Trophoblast cell (in vitro differentiated cells and primary cell): Measurements from ENCODE around the gene RHEBL1.
A peak's percentile ranks its signal among the peaks of the same experiment; 100 is the strongest.

ENCODE experiments used
- DNase-seq, 2 donors: peaks; one replicate each; pipeline ENCODE4 v3.0.0-alpha.2; 2016
- H2AFZ ChIP-seq: 2 replicates; pipeline ENCODE4 v1.6.1; 2013; ENCODE audit warnings: low read length, moderate library complexity, mild to moderate bottlenecking; ENCODE audit not compliant: insufficient read depth, poor library complexity
- H2AK5ac ChIP-seq: 2 replicates; pipeline ENCODE4 v1.6.1; 2013; ENCODE audit warnings: mild to moderate bottlenecking, low read length
- H2BK120ac ChIP-seq: 2 replicates; pipeline ENCODE4 v1.6.1; 2013; ENCODE audit warnings: low read length, mild to moderate bottlenecking, moderate library complexity; ENCODE audit not compliant: insufficient read depth, poor library complexity
- H2BK12ac ChIP-seq: 2 replicates; pipeline ENCODE4 v1.6.1; 2013; ENCODE audit warnings: mild to moderate bottlenecking, low read length, moderate library complexity
- H2BK5ac ChIP-seq: 2 replicates; pipeline ENCODE4 v1.6.1; 2013; ENCODE audit warnings: low read length, low read depth, moderate library complexity, mild to moderate bottlenecking; ENCODE audit not compliant: poor library complexity
- H3K14ac ChIP-seq: 2 replicates; pipeline ENCODE4 v1.6.1; 2013; ENCODE audit warnings: mild to moderate bottlenecking, low read length
- H3K18ac ChIP-seq: 2 replicates; pipeline ENCODE4 v1.6.1; 2013; ENCODE audit warnings: mild to moderate bottlenecking, low read length
- H3K23ac ChIP-seq: 2 replicates; pipeline ENCODE4 v1.6.1; 2013; ENCODE audit warnings: low read length
- H3K27ac ChIP-seq: 2 replicates; pipeline ENCODE4 v1.5.1; 2013; ENCODE audit warnings: low read depth, mild to moderate bottlenecking, inconsistent platforms, low read length, moderate library complexity
- H3K27me3 ChIP-seq: 2 replicates; pipeline ENCODE4 v1.6.1; 2013; ENCODE audit warnings: inconsistent platforms, mild to moderate bottlenecking, low read length, moderate library complexity; ENCODE audit not compliant: insufficient read depth
- H3K36me3 ChIP-seq, 2 experiments: 1 replicate in 1 of 2; 2 replicates in 1 of 2; pipeline ENCODE4 v1.6.1; 2013; ENCODE audit warnings: low read length in 2 of 2, mild to moderate bottlenecking in 2 of 2, moderate library complexity in 1 of 2; ENCODE audit not compliant: insufficient read depth in 2 of 2, control insufficient read depth in 1 of 2
- H3K4ac ChIP-seq: 2 replicates; pipeline ENCODE4 v1.6.1; 2013; ENCODE audit warnings: low read depth, mild to moderate bottlenecking, low read length, moderate library complexity
- H3K4me1 ChIP-seq, 2 experiments: 1 replicate in 1 of 2; 2 replicates in 1 of 2; pipeline ENCODE4 v1.6.1; 2013; ENCODE audit warnings: low read length in 2 of 2, mild to moderate bottlenecking in 2 of 2, moderate library complexity in 1 of 2; ENCODE audit not compliant: insufficient read depth in 2 of 2, control insufficient read depth in 1 of 2
- H3K4me2 ChIP-seq: 2 replicates; pipeline ENCODE4 v1.6.1; 2013; ENCODE audit warnings: inconsistent platforms, mild to moderate bottlenecking, low read length, moderate library complexity
- H3K4me3 ChIP-seq: 2 replicates; pipeline ENCODE4 v1.5.1; 2013; ENCODE audit warnings: mild to moderate bottlenecking, low read depth, low read length, inconsistent platforms
- H3K79me1 ChIP-seq: one replicate; pipeline ENCODE4 v1.6.1; 2013; ENCODE audit warnings: low read length
- H3K79me2 ChIP-seq: 2 replicates; pipeline ENCODE4 v1.6.1; 2013; ENCODE audit warnings: low read length, mild to moderate bottlenecking; ENCODE audit not compliant: control insufficient read depth, insufficient read depth, poor library complexity
- H3K9ac ChIP-seq: 2 replicates; pipeline ENCODE4 v1.6.1; 2013; ENCODE audit warnings: mild to moderate bottlenecking, low read length
- H3K9me3 ChIP-seq: 2 replicates; pipeline ENCODE4 v1.6.1; 2013; ENCODE audit warnings: low read depth, mild to moderate bottlenecking, control low read depth, inconsistent platforms, low read length; ENCODE audit not compliant: insufficient read depth
- H4K12ac ChIP-seq: 2 replicates; pipeline ENCODE4 v1.6.1; 2013; ENCODE audit warnings: low read depth, mild to moderate bottlenecking, low read length, moderate library complexity
- H4K8ac ChIP-seq: 2 replicates; pipeline ENCODE4 v1.6.1; 2013; ENCODE audit warnings: low read depth, mild to moderate bottlenecking, low read length, moderate library complexity
- H4K91ac ChIP-seq: one replicate; pipeline ENCODE4 v1.6.1; 2013; ENCODE audit warnings: low read depth, mild to moderate bottlenecking, low read length, moderate library complexity
- WGBS: extraction: QIAGEN DNeasy Blood & Tissue Kit; methylation state at CpG from one replicate; pipeline ENCODE4 v1.1.7; 2013; ENCODE audit warnings: missing lambda C conversion rate; ENCODE audit not compliant: insufficient read length, insufficient coverage; ENCODE audit errors: extremely low coverage; 5-methylcytosine and 5-hydroxymethylcytosine counted together

RHEBL1 gene

GRCh38 chr12:49026101-49026500 lies 43.7 kb downstream of the RHEBL1 start:
- peak overlapping the region; percentile 38 for H4K12ac ChIP-seq
- H3K4me1 ChIP-seq, result no peaks in the 10 kb centered on the region
- no peak overlapping the region for H3K4me3 ChIP-seq
- no CpG with 5 or more reads among the region's 21 CpGs for WGBS
- no peak overlapping the region for H2BK5ac ChIP-seq
- H3K9me3 ChIP-seq, result no peaks in the 10 kb centered on the region
- H3K36me3 ChIP-seq, result peaks cover 77 to 89% of the 10 kb centered on the region in 2 experiments
- no peak overlapping the region for H2AK5ac ChIP-seq
- H3K18ac ChIP-seq, result no peak overlapping the region
- H2AFZ ChIP-seq, result no peak overlapping the region
- H3K4ac ChIP-seq, result no peak overlapping the region
- no peak overlapping the region for H3K9ac ChIP-seq
- no peak overlapping the region for H3K4me2 ChIP-seq
- H3K79me1 ChIP-seq, result no peaks in the 10 kb centered on the region
- H3K79me2 ChIP-seq, result no peaks in the 10 kb centered on the region
- no peak overlapping the region for H3K27ac ChIP-seq
- H3K23ac ChIP-seq, result no peak overlapping the region
- no peak for DNase-seq
- H4K91ac ChIP-seq, result no peak overlapping the region
- no peak overlapping the region for H4K8ac ChIP-seq
- H2BK12ac ChIP-seq, result no peak overlapping the region
- H3K27me3 ChIP-seq, result no peaks in the 10 kb centered on the region
- no peak overlapping the region for H2BK120ac ChIP-seq
- no peak overlapping the region for H3K14ac ChIP-seq

- Histone ChIP-seq H2AFZ (no peak overlapping the region), H4K91ac (no peak overlapping the region), H3K4ac (no peak overlapping the region), H2BK120ac (no peak overlapping the region), H2BK5ac (no peak overlapping the region), H3K36me3 (peaks cover 71 to 88% of the 10 kb centered on the region in 2 experiments), H3K14ac (no peak overlapping the region), H3K9ac (no peak overlapping the region), H3K4me3 (no peak overlapping the region), H4K12ac (no peak overlapping the region), H2AK5ac (no peak overlapping the region), H3K4me1 (no peaks in the 10 kb centered on the region), H4K8ac (no peak overlapping the region), H3K18ac (no peak overlapping the region), H3K27me3 (no peaks in the 10 kb centered on the region), H2BK12ac (no peak overlapping the region), H3K4me2 (no peak overlapping the region), H3K23ac (no peak overlapping the region), H3K9me3 (no peaks in the 10 kb centered on the region), H3K27ac (no peak overlapping the region), H3K79me2 (no peaks in the 10 kb centered on the region), H3K79me1 (no peaks in the 10 kb centered on the region)
- no peak for DNase-seq
- no CpG with 5 or more reads among the region's 4 CpGs for WGBS
These were observed 44.3 kb downstream of the RHEBL1 start for GRCh38 chr12:49025463-49025862.

GRCh38 chr12:49024543-49024942 lies 45.2 kb downstream of the RHEBL1 start:
- H4K12ac ChIP-seq, result no peak overlapping the region
- no peaks in the 10 kb centered on the region for H3K79me2 ChIP-seq
- no peak overlapping the region for H2BK12ac ChIP-seq
- H3K23ac ChIP-seq, result no peak overlapping the region
- H3K18ac ChIP-seq, result no peak overlapping the region
- H3K14ac ChIP-seq, result no peak overlapping the region
- H3K27me3 ChIP-seq, result no peaks in the 10 kb centered on the region
- H3K36me3 ChIP-seq, result peaks cover 66 to 81% of the 10 kb centered on the region in 2 experiments
- no peak for DNase-seq
- H3K9ac ChIP-seq, result no peak overlapping the region
- H2AK5ac ChIP-seq, result no peak overlapping the region
- H3K79me1 ChIP-seq, result no peaks in the 10 kb centered on the region
- H4K8ac ChIP-seq, result no peak overlapping the region
- no peak overlapping the region for H3K4me2 ChIP-seq
- H3K27ac ChIP-seq, result no peak overlapping the region
- no peak overlapping the region for H2AFZ ChIP-seq
- no peak overlapping the region for H4K91ac ChIP-seq
- H2BK5ac ChIP-seq, result no peak overlapping the region
- no peak overlapping the region for H3K4me3 ChIP-seq
- no peak overlapping the region for H3K4ac ChIP-seq
- no peaks in the 10 kb centered on the region for H3K9me3 ChIP-seq
- no CpG with 5 or more reads among the region's 12 CpGs for WGBS
- H2BK120ac ChIP-seq, result no peak overlapping the region
- H3K4me1 ChIP-seq, result no peaks in the 10 kb centered on the region

GRCh38 chr12:49023812-49024211 lies 46.0 kb downstream of the RHEBL1 start:
- H3K4me3 ChIP-seq, result no peak overlapping the region
- no peak overlapping the region for H3K23ac ChIP-seq
- no peak overlapping the region for H3K18ac ChIP-seq
- no peak overlapping the region for H4K91ac ChIP-seq
- H2BK12ac ChIP-seq, result no peak overlapping the region
- H3K9ac ChIP-seq, result no peak overlapping the region
- H4K12ac ChIP-seq, result no peak overlapping the region
- H3K79me1 ChIP-seq, result peaks cover 2% of the 10 kb centered on the region
- H3K27me3 ChIP-seq, result no peaks in the 10 kb centered on the region
- H3K27ac ChIP-seq, result no peak overlapping the region
- no peak overlapping the region for H2AK5ac ChIP-seq
- peaks cover 0 to 2% of the 10 kb centered on the region in 2 experiments for H3K4me1 ChIP-seq
- H3K79me2 ChIP-seq, result no peaks in the 10 kb centered on the region
- no peak overlapping the region for H2BK120ac ChIP-seq
- no peak overlapping the region for H4K8ac ChIP-seq
- H2BK5ac ChIP-seq, result no peak overlapping the region
- WGBS, result no CpG with 5 or more reads among the region's 2 CpGs
- no peak overlapping the region for H2AFZ ChIP-seq
- no peaks in the 10 kb centered on the region for H3K9me3 ChIP-seq
- DNase-seq, result no peak
- H3K4ac ChIP-seq, result no peak overlapping the region
- H3K14ac ChIP-seq, result no peak overlapping the region
- H3K36me3 ChIP-seq, result peaks cover 61 to 74% of the 10 kb centered on the region in 2 experiments
- no peak overlapping the region for H3K4me2 ChIP-seq
